Activated T-helper 1 cell treated with anti-CD3 and anti-CD28 coated beads, Interleukin-12 subunit alpha, Interleukin-12 subunit beta, Interleukin-2, Interleukin-4 antibody, amounts not matched to agents 30 ng/mL and 10 ng/mL and 1 ng/mL, durations not matched to agents 14 hours and 24 hours and 36 hours (primary cell): ENCODE data around the gene WASL. TPM values are rescaled to one million over a fixed set of nuclear protein-coding genes. Genes with fewer than 3 reads are reported as not detected.

Source experiments
- DNase-seq: peaks from one replicate; pipeline ENCODE4 v3.0.0; 2021; ENCODE audit warnings: low spot score
- H3K27ac Mint-ChIP-seq: one replicate; pipeline ENCODE4 v1.8.0; 2021; ENCODE audit warnings: mild to moderate bottlenecking, mixed read lengths
- H3K27me3 Mint-ChIP-seq: one replicate; pipeline ENCODE4 v1.8.0; 2022; ENCODE audit warnings: mild to moderate bottlenecking, moderate library complexity, mixed read lengths; ENCODE audit not compliant: insufficient read depth
- H3K36me3 Mint-ChIP-seq: one replicate; pipeline ENCODE4 v1.8.0; 2021; ENCODE audit warnings: low read depth, mixed read lengths
- H3K4me1 Mint-ChIP-seq: one replicate; pipeline ENCODE4 v1.8.0; 2021; ENCODE audit warnings: low read depth, mixed read lengths
- H3K4me3 Mint-ChIP-seq: one replicate; pipeline ENCODE4 v1.8.0; 2021; ENCODE audit warnings: mild to moderate bottlenecking, moderate library complexity, mixed read lengths
- H3K9me3 Mint-ChIP-seq: one replicate; pipeline ENCODE4 v1.8.0; 2021; ENCODE audit warnings: mixed read lengths
- intact Hi-C: fragments of 100-400 bp; cut with micrococcal nuclease; formaldehyde crosslinking; loops from one replicate; pipeline ENCODE4 v1.15.1; 2024
- total RNA-seq: library from RNA; stranded (reverse); gene quantifications from 2 replicates; pipeline ENCODE4 v1.2.3, GENCODE V29; 2022

WASL gene
- total RNA-seq, 1 donor from 2014 or later: 7.5 TPM

- intact Hi-C loops: no loop called here
- DNase-seq: no peak
- Mint-ChIP-seq H3K4me3 (no peak overlapping the region), H3K36me3 (no peaks in the 10 kb centered on the region), H3K4me1 (no peaks in the 10 kb centered on the region), H3K27me3 (no peaks in the 10 kb centered on the region), H3K27ac (no peak overlapping the region), H3K9me3 (no peaks in the 10 kb centered on the region)
These were observed 74.9 kb downstream of the WASL start for GRCh38 chr7:123673752-123674398.

- no peak for DNase-seq
- Mint-ChIP-seq H3K36me3 (no peaks in the 10 kb centered on the region), H3K9me3 (no peaks in the 10 kb centered on the region), H3K27me3 (no peaks in the 10 kb centered on the region), H3K4me3 (no peak overlapping the region), H3K27ac (no peak overlapping the region), H3K4me1 (no peaks in the 10 kb centered on the region)
- intact Hi-C loops: no loop called here
These were observed 75.6 kb downstream of the WASL start for GRCh38 chr7:123673137-123673732.

- Mint-ChIP-seq H3K4me3 (no peak overlapping the region), H3K27ac (no peak overlapping the region), H3K36me3 (no peaks in the 10 kb centered on the region), H3K27me3 (no peaks in the 10 kb centered on the region), H3K9me3 (no peaks in the 10 kb centered on the region), H3K4me1 (no peaks in the 10 kb centered on the region)
- intact Hi-C loops: no loop called here
- DNase-seq: no peak
These were observed 79.3 kb downstream of the WASL start for GRCh38 chr7:123669485-123669884.

- no peaks in the 10 kb centered on the region for H3K36me3 Mint-ChIP-seq
- no peaks in the 10 kb centered on the region for H3K4me1 Mint-ChIP-seq
- H3K9me3 Mint-ChIP-seq: no peaks in the 10 kb centered on the region
- no peak overlapping the region for H3K27ac Mint-ChIP-seq
- DNase-seq: no peak
- H3K4me3 Mint-ChIP-seq: no peak overlapping the region
- intact Hi-C loops: no loop called here
- H3K27me3 Mint-ChIP-seq: no peaks in the 10 kb centered on the region
These were observed 82.3 kb downstream of the WASL start for GRCh38 chr7:123666492-123666891.

- no peaks in the 10 kb centered on the region for H3K4me1 Mint-ChIP-seq
- H3K27me3 Mint-ChIP-seq: no peaks in the 10 kb centered on the region
- H3K4me3 Mint-ChIP-seq: no peak overlapping the region
- intact Hi-C loops: no loop called here
- H3K36me3 Mint-ChIP-seq: no peaks in the 10 kb centered on the region
- no peak overlapping the region for H3K27ac Mint-ChIP-seq
- no peak for DNase-seq
- no peaks in the 10 kb centered on the region for H3K9me3 Mint-ChIP-seq
These were observed 82.9 kb downstream of the WASL start for GRCh38 chr7:123665896-123666295.

GRCh38 chr7:123665157-123665556 is 83.6 kb downstream of the WASL start:
- Mint-ChIP-seq H3K9me3 (no peaks in the 10 kb centered on the region), H3K27ac (no peak overlapping the region), H3K4me1 (no peaks in the 10 kb centered on the region), H3K27me3 (no peaks in the 10 kb centered on the region), H3K4me3 (no peak overlapping the region), H3K36me3 (no peaks in the 10 kb centered on the region)
- no peak for DNase-seq
- intact Hi-C loops: no loop called here

GRCh38 chr7:123663200-123663599 is 85.6 kb downstream of the WASL start:
- intact Hi-C loops: no loop called here
- H3K4me3 Mint-ChIP-seq: no peak overlapping the region
- H3K27me3 Mint-ChIP-seq: no peaks in the 10 kb centered on the region
- no peaks in the 10 kb centered on the region for H3K4me1 Mint-ChIP-seq
- no peaks in the 10 kb centered on the region for H3K9me3 Mint-ChIP-seq
- H3K27ac Mint-ChIP-seq: no peak overlapping the region
- DNase-seq: no peak
- H3K36me3 Mint-ChIP-seq: no peaks in the 10 kb centered on the region

- no peaks in the 10 kb centered on the region for H3K4me1 Mint-ChIP-seq
These were observed 86.0 kb downstream of the WASL start for GRCh38 chr7:123662755-123663154.

GRCh38 chr7:123662293-123662692 is 86.5 kb downstream of the WASL start:
- H3K4me3 Mint-ChIP-seq: no peak overlapping the region
- intact Hi-C loops: no loop called here
- no peak for DNase-seq
- H3K9me3 Mint-ChIP-seq: no peaks in the 10 kb centered on the region
- no peaks in the 10 kb centered on the region for H3K36me3 Mint-ChIP-seq
- no peaks in the 10 kb centered on the region for H3K4me1 Mint-ChIP-seq
- no peaks in the 10 kb centered on the region for H3K27me3 Mint-ChIP-seq
- H3K27ac Mint-ChIP-seq: no peak overlapping the region

More at GRCh38 chr7:123662755-123663154, 86.0 kb downstream of the WASL start:
- DNase-seq: no peak
- H3K9me3 Mint-ChIP-seq: no peaks in the 10 kb centered on the region
- intact Hi-C loops: no loop called here
- no peak overlapping the region for H3K27ac Mint-ChIP-seq
- no peaks in the 10 kb centered on the region for H3K27me3 Mint-ChIP-seq
- H3K4me3 Mint-ChIP-seq: no peak overlapping the region
- no peaks in the 10 kb centered on the region for H3K36me3 Mint-ChIP-seq

- Mint-ChIP-seq H3K36me3 (no peaks in the 10 kb centered on the region), H3K4me3 (no peak overlapping the region), H3K27me3 (no peaks in the 10 kb centered on the region), H3K4me1 (no peaks in the 10 kb centered on the region), H3K9me3 (no peaks in the 10 kb centered on the region), H3K27ac (no peak overlapping the region)
- no peak for DNase-seq
- intact Hi-C loops: no loop called here
These were observed 87.0 kb downstream of the WASL start for GRCh38 chr7:123661765-123662164.

GRCh38 chr7:123660514-123661354 is 88.1 kb downstream of the WASL start:
- Mint-ChIP-seq H3K27me3 (no peaks in the 10 kb centered on the region), H3K36me3 (no peaks in the 10 kb centered on the region), H3K4me3 (no peak overlapping the region), H3K4me1 (no peaks in the 10 kb centered on the region), H3K9me3 (no peaks in the 10 kb centered on the region), H3K27ac (no peak overlapping the region)
- intact Hi-C loops: no loop called here
- DNase-seq: no peak

GRCh38 chr7:123658023-123658422 is 90.8 kb downstream of the WASL start:
- intact Hi-C loops: no loop called here
- Mint-ChIP-seq H3K36me3 (no peaks in the 10 kb centered on the region), H3K4me3 (no peak overlapping the region), H3K27ac (no peak overlapping the region), H3K27me3 (no peaks in the 10 kb centered on the region), H3K9me3 (no peaks in the 10 kb centered on the region), H3K4me1 (no peaks in the 10 kb centered on the region)
- DNase-seq: no peak

GRCh38 chr7:123657304-123657685 is 91.5 kb downstream of the WASL start:
- Mint-ChIP-seq H3K4me1 (no peaks in the 10 kb centered on the region), H3K9me3 (no peaks in the 10 kb centered on the region), H3K27ac (no peak overlapping the region), H3K36me3 (no peaks in the 10 kb centered on the region), H3K27me3 (no peaks in the 10 kb centered on the region), H3K4me3 (no peak overlapping the region)
- DNase-seq: no peak
- intact Hi-C loops: no loop called here
